HEK293 (cell line): Measurements from ENCODE around the gene VEGFB.

Experiments
- BCL11B ChIP-seq: fragments of 450-650 bp; formaldehyde crosslinking; IDR thresholded peaks from 2 replicates; pipeline ENCODE4 v1.5.1; 2016; ENCODE audit warnings: low read depth, missing biosample characterization, missing genetic modification characterization
- FEZF1 ChIP-seq: fragments of 450-650 bp; formaldehyde crosslinking; IDR thresholded peaks from 2 replicates; pipeline ENCODE4 v1.5.1; 2016; ENCODE audit warnings: missing biosample characterization, missing genetic modification characterization
- GLIS2 ChIP-seq: fragments of 450-650 bp; formaldehyde crosslinking; IDR thresholded peaks from 2 replicates; pipeline ENCODE4 v1.5.1; 2016; ENCODE audit warnings: missing biosample characterization, missing genetic modification characterization
- KLF10 ChIP-seq: fragments of 450-650 bp; IDR thresholded peaks from 2 replicates; pipeline ENCODE4 v1.5.1; 2018; ENCODE audit warnings: missing biosample characterization, mild to moderate bottlenecking, missing genetic modification characterization
- SP2 ChIP-seq: fragments of 450-650 bp; formaldehyde crosslinking; IDR thresholded peaks from 2 replicates; pipeline ENCODE4 v1.5.1; 2016; ENCODE audit warnings: missing biosample characterization, missing genetic modification characterization
- ZEB2 ChIP-seq: fragments of 450-650 bp; formaldehyde crosslinking; IDR thresholded peaks from 2 replicates; pipeline ENCODE4 v1.5.1; 2016; ENCODE audit warnings: missing biosample characterization, missing genetic modification characterization
- ZFHX2 ChIP-seq: fragments of 450-650 bp; formaldehyde crosslinking; conservative IDR thresholded peaks from 2 replicates; pipeline ENCODE4 v1.5.1; 2016; ENCODE audit warnings: missing biosample characterization, missing genetic modification characterization
- ZNF341 ChIP-seq: fragments of 450-650 bp; formaldehyde crosslinking; IDR thresholded peaks from 2 replicates; pipeline ENCODE4; 2016; ENCODE audit warnings: low read depth, missing biosample characterization, missing genetic modification characterization
- ZNF37A ChIP-seq: fragments of 450-650 bp; IDR thresholded peaks from 2 replicates; pipeline ENCODE4 v1.5.1; 2018; ENCODE audit warnings: missing biosample characterization, missing genetic modification characterization
- ZNF529 ChIP-seq: fragments of 450-650 bp; formaldehyde crosslinking; IDR thresholded peaks from 2 replicates; pipeline ENCODE4 v1.5.1; 2017; ENCODE audit warnings: missing genetic modification characterization, missing biosample characterization; ENCODE audit not compliant: insufficient replicate concordance
- ZNF660 ChIP-seq: fragments of 450-650 bp; IDR thresholded peaks from 2 replicates; pipeline ENCODE4 v1.5.1; 2018; ENCODE audit warnings: missing biosample characterization, mild to moderate bottlenecking, missing genetic modification characterization
- ZNF777 ChIP-seq: fragments of 450-650 bp; formaldehyde crosslinking; IDR thresholded peaks from 2 replicates; pipeline ENCODE4 v1.5.1; 2017; ENCODE audit warnings: missing biosample characterization, missing genetic modification characterization, borderline replicate concordance
- ZNF843 ChIP-seq: fragments of 450-650 bp; formaldehyde crosslinking; IDR thresholded peaks from 2 replicates; pipeline ENCODE4 v1.5.1; 2016; ENCODE audit warnings: missing biosample characterization, missing genetic modification characterization
- TF ChIP-seq, protein P1 (sequence below): fragments of 450-650 bp; formaldehyde crosslinking; conservative IDR thresholded peaks from 2 replicates; pipeline ENCODE4 v1.5.1; 2016; ENCODE audit warnings: low read depth, missing biosample characterization, missing genetic modification characterization
- TF ChIP-seq, protein P2 (sequence below): fragments of 450-650 bp; formaldehyde crosslinking; conservative IDR thresholded peaks from 2 replicates; pipeline ENCODE4 v1.5.1; 2016; ENCODE audit warnings: low read depth, missing biosample characterization, missing genetic modification characterization
- TF ChIP-seq, protein P3 (sequence below): fragments of 450-650 bp; formaldehyde crosslinking; IDR thresholded peaks from 2 replicates; pipeline ENCODE4 v1.5.1; 2016; ENCODE audit warnings: missing biosample characterization, missing genetic modification characterization
- TF ChIP-seq, protein P4 (sequence below): fragments of 450-650 bp; formaldehyde crosslinking; IDR thresholded peaks from 2 replicates; pipeline ENCODE4 v1.5.1; 2016; ENCODE audit warnings: missing biosample characterization, missing genetic modification characterization
- TF ChIP-seq, protein P5 (sequence below): fragments of 450-650 bp; formaldehyde crosslinking; IDR thresholded peaks from 2 replicates; pipeline ENCODE4 v1.5.1; 2017; ENCODE audit warnings: missing biosample characterization, mild to moderate bottlenecking, missing genetic modification characterization, moderate library complexity
- TF ChIP-seq, protein P6 (sequence below): fragments of 450-650 bp; formaldehyde crosslinking; IDR thresholded peaks from 2 replicates; pipeline ENCODE4 v1.5.1; 2016; ENCODE audit warnings: missing biosample characterization, missing genetic modification characterization

Gene VEGFB

DNA sequence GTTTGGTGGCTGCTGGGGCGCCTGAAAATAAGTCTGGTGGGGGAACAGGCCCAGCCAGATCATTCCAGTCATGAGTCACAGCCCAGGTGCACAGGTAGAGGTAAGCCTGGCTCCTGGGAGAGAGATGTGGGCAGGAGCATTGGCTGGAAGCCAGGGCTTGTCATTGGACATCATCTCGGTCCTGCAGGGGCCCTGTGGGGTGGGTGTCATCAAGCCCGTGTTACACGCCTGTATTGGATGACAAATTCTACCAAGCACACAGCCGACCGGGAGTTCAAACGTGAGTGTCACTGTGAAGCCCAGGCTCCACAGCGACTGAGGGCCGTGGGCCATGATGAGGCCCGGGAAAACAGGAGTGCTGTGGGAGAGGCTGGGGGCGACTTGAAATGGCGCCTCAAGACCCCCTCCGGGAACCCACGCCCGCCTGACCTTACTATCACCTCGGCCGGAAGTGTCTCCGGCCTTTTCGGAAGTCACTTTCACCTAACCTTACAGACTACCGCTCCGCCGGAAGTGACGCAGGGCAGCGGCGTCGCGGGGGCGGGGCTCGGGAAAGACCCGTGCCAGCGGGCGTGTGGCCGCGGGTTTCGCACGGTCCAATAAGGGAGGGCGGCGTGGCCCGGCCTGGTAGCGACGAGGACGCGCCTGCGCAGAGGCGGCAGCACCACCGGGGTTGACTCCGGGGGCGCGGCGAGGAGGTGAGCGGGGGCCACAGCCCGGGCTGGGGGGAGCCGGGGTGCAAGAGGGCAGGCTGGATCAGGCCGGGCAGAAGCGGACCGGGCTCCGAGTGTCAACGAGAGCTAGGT is 6.3 kb downstream of the VEGFB start, which contains the start of gene FKBP2 (continued):
- TF ChIP-seq ZEB2 (tag by site-specific recombination) = peak; percentile 83
- peak; percentile 54 for TF ChIP-seq SP2 (tag by site-specific recombination)
- TF ChIP-seq FEZF1 (tag by site-specific recombination) = peak; percentile 40; the same call in 1 of the 2 replicates
- TF ChIP-seq, protein P1, sequence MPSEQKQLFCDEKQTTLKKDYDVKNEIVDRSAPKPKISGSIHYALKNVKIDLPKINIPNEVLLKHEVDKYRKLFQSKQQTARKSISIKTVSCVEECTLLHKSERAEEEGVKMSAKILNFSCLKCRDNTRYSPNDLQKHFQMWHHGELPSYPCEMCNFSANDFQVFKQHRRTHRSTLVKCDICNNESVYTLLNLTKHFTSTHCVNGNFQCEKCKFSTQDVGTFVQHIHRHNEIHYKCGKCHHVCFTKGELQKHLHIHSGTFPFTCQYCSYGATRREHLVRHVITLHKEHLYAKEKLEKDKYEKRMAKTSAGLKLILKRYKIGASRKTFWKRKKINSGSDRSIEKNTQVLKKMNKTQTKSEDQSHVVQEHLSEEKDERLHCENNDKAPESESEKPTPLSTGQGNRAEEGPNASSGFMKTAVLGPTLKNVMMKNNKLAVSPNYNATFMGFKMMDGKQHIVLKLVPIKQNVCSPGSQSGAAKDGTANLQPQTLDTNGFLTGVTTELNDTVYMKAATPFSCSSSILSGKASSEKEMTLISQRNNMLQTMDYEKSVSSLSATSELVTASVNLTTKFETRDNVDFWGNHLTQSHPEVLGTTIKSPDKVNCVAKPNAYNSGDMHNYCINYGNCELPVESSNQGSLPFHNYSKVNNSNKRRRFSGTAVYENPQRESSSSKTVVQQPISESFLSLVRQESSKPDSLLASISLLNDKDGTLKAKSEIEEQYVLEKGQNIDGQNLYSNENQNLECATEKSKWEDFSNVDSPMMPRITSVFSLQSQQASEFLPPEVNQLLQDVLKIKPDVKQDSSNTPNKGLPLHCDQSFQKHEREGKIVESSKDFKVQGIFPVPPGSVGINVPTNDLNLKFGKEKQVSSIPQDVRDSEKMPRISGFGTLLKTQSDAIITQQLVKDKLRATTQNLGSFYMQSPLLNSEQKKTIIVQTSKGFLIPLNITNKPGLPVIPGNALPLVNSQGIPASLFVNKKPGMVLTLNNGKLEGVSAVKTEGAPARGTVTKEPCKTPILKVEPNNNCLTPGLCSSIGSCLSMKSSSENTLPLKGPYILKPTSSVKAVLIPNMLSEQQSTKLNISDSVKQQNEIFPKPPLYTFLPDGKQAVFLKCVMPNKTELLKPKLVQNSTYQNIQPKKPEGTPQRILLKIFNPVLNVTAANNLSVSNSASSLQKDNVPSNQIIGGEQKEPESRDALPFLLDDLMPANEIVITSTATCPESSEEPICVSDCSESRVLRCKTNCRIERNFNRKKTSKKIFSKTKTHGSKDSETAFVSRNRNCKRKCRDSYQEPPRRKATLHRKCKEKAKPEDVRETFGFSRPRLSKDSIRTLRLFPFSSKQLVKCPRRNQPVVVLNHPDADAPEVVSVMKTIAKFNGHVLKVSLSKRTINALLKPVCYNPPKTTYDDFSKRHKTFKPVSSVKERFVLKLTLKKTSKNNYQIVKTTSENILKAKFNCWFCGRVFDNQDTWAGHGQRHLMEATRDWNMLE (tag by site-specific recombination) = peak; percentile 79
- TF ChIP-seq, protein P2, sequence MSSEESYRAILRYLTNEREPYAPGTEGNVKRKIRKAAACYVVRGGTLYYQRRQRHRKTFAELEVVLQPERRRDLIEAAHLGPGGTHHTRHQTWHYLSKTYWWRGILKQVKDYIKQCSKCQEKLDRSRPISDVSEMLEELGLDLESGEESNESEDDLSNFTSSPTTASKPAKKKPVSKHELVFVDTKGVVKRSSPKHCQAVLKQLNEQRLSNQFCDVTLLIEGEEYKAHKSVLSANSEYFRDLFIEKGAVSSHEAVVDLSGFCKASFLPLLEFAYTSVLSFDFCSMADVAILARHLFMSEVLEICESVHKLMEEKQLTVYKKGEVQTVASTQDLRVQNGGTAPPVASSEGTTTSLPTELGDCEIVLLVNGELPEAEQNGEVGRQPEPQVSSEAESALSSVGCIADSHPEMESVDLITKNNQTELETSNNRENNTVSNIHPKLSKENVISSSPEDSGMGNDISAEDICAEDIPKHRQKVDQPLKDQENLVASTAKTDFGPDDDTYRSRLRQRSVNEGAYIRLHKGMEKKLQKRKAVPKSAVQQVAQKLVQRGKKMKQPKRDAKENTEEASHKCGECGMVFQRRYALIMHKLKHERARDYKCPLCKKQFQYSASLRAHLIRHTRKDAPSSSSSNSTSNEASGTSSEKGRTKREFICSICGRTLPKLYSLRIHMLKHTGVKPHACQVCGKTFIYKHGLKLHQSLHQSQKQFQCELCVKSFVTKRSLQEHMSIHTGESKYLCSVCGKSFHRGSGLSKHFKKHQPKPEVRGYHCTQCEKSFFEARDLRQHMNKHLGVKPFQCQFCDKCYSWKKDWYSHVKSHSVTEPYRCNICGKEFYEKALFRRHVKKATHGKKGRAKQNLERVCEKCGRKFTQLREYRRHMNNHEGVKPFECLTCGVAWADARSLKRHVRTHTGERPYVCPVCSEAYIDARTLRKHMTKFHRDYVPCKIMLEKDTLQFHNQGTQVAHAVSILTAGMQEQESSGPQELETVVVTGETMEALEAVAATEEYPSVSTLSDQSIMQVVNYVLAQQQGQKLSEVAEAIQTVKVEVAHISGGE (tag by site-specific recombination) = peak; percentile 86
- peak; percentile 73 for TF ChIP-seq GLIS2
- TF ChIP-seq ZNF777 (tag by site-specific recombination) = no peak
- TF ChIP-seq, protein P3, sequence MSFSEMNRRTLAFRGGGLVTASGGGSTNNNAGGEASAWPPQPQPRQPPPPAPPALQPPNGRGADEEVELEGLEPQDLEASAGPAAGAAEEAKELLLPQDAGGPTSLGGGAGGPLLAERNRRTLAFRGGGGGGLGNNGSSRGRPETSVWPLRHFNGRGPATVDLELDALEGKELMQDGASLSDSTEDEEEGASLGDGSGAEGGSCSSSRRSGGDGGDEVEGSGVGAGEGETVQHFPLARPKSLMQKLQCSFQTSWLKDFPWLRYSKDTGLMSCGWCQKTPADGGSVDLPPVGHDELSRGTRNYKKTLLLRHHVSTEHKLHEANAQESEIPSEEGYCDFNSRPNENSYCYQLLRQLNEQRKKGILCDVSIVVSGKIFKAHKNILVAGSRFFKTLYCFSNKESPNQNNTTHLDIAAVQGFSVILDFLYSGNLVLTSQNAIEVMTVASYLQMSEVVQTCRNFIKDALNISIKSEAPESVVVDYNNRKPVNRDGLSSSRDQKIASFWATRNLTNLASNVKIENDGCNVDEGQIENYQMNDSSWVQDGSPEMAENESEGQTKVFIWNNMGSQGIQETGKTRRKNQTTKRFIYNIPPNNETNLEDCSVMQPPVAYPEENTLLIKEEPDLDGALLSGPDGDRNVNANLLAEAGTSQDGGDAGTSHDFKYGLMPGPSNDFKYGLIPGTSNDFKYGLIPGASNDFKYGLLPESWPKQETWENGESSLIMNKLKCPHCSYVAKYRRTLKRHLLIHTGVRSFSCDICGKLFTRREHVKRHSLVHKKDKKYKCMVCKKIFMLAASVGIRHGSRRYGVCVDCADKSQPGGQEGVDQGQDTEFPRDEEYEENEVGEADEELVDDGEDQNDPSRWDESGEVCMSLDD = peak; percentile 91
- 0 out of 2 replicates have a peak, but pooled peaks have one; percentile 10 for TF ChIP-seq ZNF843 (tag by site-specific recombination)
- no peak for TF ChIP-seq ZNF529 (tag by site-specific recombination)
- TF ChIP-seq ZNF37A (tag by site-specific recombination) = no peak
- TF ChIP-seq, protein P4, sequence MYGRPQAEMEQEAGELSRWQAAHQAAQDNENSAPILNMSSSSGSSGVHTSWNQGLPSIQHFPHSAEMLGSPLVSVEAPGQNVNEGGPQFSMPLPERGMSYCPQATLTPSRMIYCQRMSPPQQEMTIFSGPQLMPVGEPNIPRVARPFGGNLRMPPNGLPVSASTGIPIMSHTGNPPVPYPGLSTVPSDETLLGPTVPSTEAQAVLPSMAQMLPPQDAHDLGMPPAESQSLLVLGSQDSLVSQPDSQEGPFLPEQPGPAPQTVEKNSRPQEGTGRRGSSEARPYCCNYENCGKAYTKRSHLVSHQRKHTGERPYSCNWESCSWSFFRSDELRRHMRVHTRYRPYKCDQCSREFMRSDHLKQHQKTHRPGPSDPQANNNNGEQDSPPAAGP (tag by site-specific recombination) = peak; percentile 11; the same call in 1 of the 2 replicates
- TF ChIP-seq, protein P5, sequence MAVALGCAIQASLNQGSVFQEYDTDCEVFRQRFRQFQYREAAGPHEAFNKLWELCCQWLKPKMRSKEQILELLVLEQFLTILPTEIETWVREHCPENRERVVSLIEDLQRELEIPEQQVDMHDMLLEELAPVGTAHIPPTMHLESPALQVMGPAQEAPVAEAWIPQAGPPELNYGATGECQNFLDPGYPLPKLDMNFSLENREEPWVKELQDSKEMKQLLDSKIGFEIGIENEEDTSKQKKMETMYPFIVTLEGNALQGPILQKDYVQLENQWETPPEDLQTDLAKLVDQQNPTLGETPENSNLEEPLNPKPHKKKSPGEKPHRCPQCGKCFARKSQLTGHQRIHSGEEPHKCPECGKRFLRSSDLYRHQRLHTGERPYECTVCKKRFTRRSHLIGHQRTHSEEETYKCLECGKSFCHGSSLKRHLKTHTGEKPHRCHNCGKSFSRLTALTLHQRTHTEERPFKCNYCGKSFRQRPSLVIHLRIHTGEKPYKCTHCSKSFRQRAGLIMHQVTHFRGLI (tag by site-specific recombination) = no peak
- peak; percentile 27 for TF ChIP-seq ZFHX2 (tag by site-specific recombination)
- TF ChIP-seq BCL11B = peak; percentile 18; the same call in 1 of the 2 replicates
- TF ChIP-seq, protein P6, sequence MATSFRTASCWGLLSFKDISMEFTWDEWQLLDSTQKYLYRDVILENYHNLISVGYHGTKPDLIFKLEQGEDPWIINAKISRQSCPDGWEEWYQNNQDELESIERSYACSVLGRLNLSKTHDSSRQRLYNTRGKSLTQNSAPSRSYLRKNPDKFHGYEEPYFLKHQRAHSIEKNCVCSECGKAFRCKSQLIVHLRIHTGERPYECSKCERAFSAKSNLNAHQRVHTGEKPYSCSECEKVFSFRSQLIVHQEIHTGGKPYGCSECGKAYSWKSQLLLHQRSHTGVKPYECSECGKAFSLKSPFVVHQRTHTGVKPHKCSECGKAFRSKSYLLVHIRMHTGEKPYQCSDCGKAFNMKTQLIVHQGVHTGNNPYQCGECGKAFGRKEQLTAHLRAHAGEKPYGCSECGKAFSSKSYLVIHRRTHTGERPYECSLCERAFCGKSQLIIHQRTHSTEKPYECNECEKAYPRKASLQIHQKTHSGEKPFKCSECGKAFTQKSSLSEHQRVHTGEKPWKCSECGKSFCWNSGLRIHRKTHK (tag by site-specific recombination) = no peak
- 0 out of 2 replicates have a peak, but pooled peaks have one; percentile 12 for TF ChIP-seq ZNF660 (tag by site-specific recombination)
- peak; percentile 82 for TF ChIP-seq KLF10 (tag by site-specific recombination)
- TF ChIP-seq ZNF341 (tag by site-specific recombination) = peak; percentile 8; the same call in 1 of the 2 replicates
